ENCODE data around the gene WDR7. TPM values are rescaled to one million over a fixed set of nuclear protein-coding genes. Genes with fewer than 3 reads are reported as not detected.

WDR7 gene
- total and polyA plus RNA-seq, 9 of the 15 experiments (the other 6 are each of a cell fraction or from before 2014, with no cell fraction given): 1.4 to 9.4 (median 5.3) TPM

- Histone ChIP-seq H4K20me1 (replicated peaks; ENCODE audit: control insufficient read depth, insufficient read depth, low read length) (no peaks in the 10 kb centered on the region), H3K27me3 (ENCODE audit: control insufficient read depth in 2 of 2, insufficient read depth in 2 of 2, low read length in 2 of 2) (peaks cover 0 to 19% of the 10 kb centered on the region in 2 experiments; a peak in 2 of 5 replicates), H3K4me3 (no peak overlapping the region), H3K9me1 (ENCODE audit: control insufficient read depth, insufficient read depth, low read length) (no peaks in the 10 kb centered on the region), H3K4me2 (ENCODE audit: insufficient read depth, low read length) (no peak overlapping the region), H3K9me3 (replicated peaks; ENCODE audit: control insufficient read depth, insufficient read depth, low read depth, low read length) (no peaks in the 10 kb centered on the region), H3K79me2 (ENCODE audit: control insufficient read depth, insufficient read depth, low read length) (no peaks in the 10 kb centered on the region), H3K27ac (ENCODE audit: extremely low read depth, low read depth, low read length) (no peak overlapping the region), H3K9ac (ENCODE audit: insufficient read depth in 1 of 2, low read depth in 2 of 2, low read length in 2 of 2) (no peak overlapping the region), H2AFZ (ENCODE audit: low read depth, low read length) (no peak overlapping the region), H3K4me1 (replicated peaks in 1 of 2; ENCODE audit: control insufficient read depth in 2 of 2, insufficient read depth in 2 of 2, low read length in 2 of 2) (no peaks in the 10 kb centered on the region), H3K36me3 (ENCODE audit: control insufficient read depth, insufficient read depth, low read length) (no peaks in the 10 kb centered on the region)
- FAIRE-seq (no peak), DNase-seq (ENCODE audit: extremely low read depth in 1 of 4, low spot score in 3 of 4) (no peak), ATAC-seq (no peak)
- in situ Hi-C loops (cut with MboI) (no loop called here), intact Hi-C loops (cut with micrococcal nuclease) (no loop called here)
- ChIA-PET POLR2A (no interaction called here), CTCF (ENCODE audit: low intra/inter-chr PET ratio) (no interaction called here)
- WGBS (ENCODE audit: insufficient coverage, low coverage, missing lambda C conversion rate): 0% methylated on average over 4 of the region's 4 CpGs
- no TSS peak for BruUV-seq (replicated peaks)
- TF ChIP-seq ZNF277 (CRISPR knock-in tag; IDR thresholded peaks at IDR 0.05; ENCODE audit: borderline replicate concordance) (no peak), MLLT1 (IDR thresholded peaks at IDR 0.05) (no peak), ETS2 (tag; IDR thresholded peaks at IDR 0.05; ENCODE audit: borderline replicate concordance, poor library complexity, severe bottlenecking) (no peak), BMI1 (IDR thresholded peaks at IDR 0.05; ENCODE audit: low read length) (no peak), FOXK2 (conservative IDR thresholded peaks at IDR 0.05 in 1 of 2, IDR thresholded peaks at IDR 0.05 in 1 of 2; ENCODE audit: low read depth in 2 of 2) (no peak), PREB (CRISPR knock-in tag; IDR thresholded peaks at IDR 0.05) (no peak), MGA (IDR thresholded peaks at IDR 0.05) (no peak)
Observed at GRCh38 chr18:57058734-57059133, 407.6 kb downstream of the WDR7 start.

Data from K562 (cell line).